ENCODE data around the gene TAL1. TPM values are rescaled to one million over a fixed set of nuclear protein-coding genes. Genes with fewer than 3 reads are reported as not detected.

Gene TAL1
- total RNA-seq, 1 experiment from 2014 or later, result not detected

GRCh38 chr1:47198214-47198613, 33.8 kb downstream of the TAL1 start:
- no peaks in the 10 kb centered on the region for H4K20me1 ChIP-seq (ENCODE audit: control insufficient read depth, insufficient read depth, insufficient read length)
- H3K27me3 ChIP-seq (ENCODE audit: insufficient read depth, low read length), result peaks cover 9% of the 10 kb centered on the region; the same call in 1 of the 2 replicates
- H3K9me3 ChIP-seq (ENCODE audit: control insufficient read depth, low read depth, low read length), result no peaks in the 10 kb centered on the region
- H4K5ac ChIP-seq (ENCODE audit: insufficient read length, low read depth, low read length), result no peak overlapping the region
- H3K56ac ChIP-seq (ENCODE audit: insufficient read length, low read depth, low read length), result no peak overlapping the region
- H2BK12ac ChIP-seq (ENCODE audit: insufficient read length, low read depth, low read length), result no peak overlapping the region
- Mint-ChIP-seq H3K4me1 (peaks cover 7 to 9% of the 10 kb centered on the region in 2 experiments), H3K36me3 (ENCODE audit: insufficient read depth in 1 of 3, low read depth in 3 of 3) (no peaks in the 10 kb centered on the region), H3K27me3 (ENCODE audit: low read depth) (peaks cover 85% of the 10 kb centered on the region), H3K27ac (no peak overlapping the region), H3K4me3 (no peak overlapping the region), H3K9me3 (peaks cover 0 to 2% of the 10 kb centered on the region in 2 experiments; a peak in 2 of 5 replicates)
- H2BK20ac ChIP-seq (ENCODE audit: low read depth, low read length, poor library complexity, severe bottlenecking), result no peak overlapping the region
- H2BK5ac ChIP-seq (ENCODE audit: insufficient read length, low read length), result no peak overlapping the region
- H2AK5ac ChIP-seq (ENCODE audit: insufficient read length, low read length), result no peak overlapping the region
- no peak overlapping the region for H2BK15ac ChIP-seq (ENCODE audit: low read depth, low read length)
- H3K27ac ChIP-seq (ENCODE audit: insufficient read length, low read depth, low read length), result no peak overlapping the region
- H3K18ac ChIP-seq (ENCODE audit: insufficient read length, low read depth, low read length), result no peak overlapping the region
- H3K23ac ChIP-seq (ENCODE audit: insufficient read length, low read depth, low read length), result no peak overlapping the region
- no peak overlapping the region for H3K9ac ChIP-seq (ENCODE audit: extremely low read depth, insufficient read length, low read length)
- no peak overlapping the region for H4K91ac ChIP-seq (ENCODE audit: insufficient read length, low read depth, low read length)
- no peak overlapping the region for H2BK120ac ChIP-seq (ENCODE audit: low read depth, low read length, poor library complexity, severe bottlenecking)
- DNase-seq, result no peak
- no peak for TF ChIP-seq CTCF (conservative IDR thresholded peaks at IDR 0.05)
- H3K14ac ChIP-seq (ENCODE audit: insufficient read depth, low read length), result no peak overlapping the region
- H3K79me1 ChIP-seq (ENCODE audit: insufficient read depth, low read depth, low read length, poor library complexity, severe bottlenecking), result no peaks in the 10 kb centered on the region
- H3K79me2 ChIP-seq (ENCODE audit: insufficient read depth, low read length), result no peaks in the 10 kb centered on the region
- H3T11ph ChIP-seq (ENCODE audit: low read length), result no peak overlapping the region
- WGBS (ENCODE audit: extremely low coverage, insufficient read length, low lambda C conversion rate), result no CpG with 5 or more reads among the region's 4 CpGs
- no peak overlapping the region for H3K4ac ChIP-seq (ENCODE audit: low read depth, low read length)
- no peak overlapping the region for H2AFZ ChIP-seq (ENCODE audit: low read length)
- H3K23me2 ChIP-seq (ENCODE audit: insufficient read length, low read depth, low read length, poor library complexity, severe bottlenecking), result no peaks in the 10 kb centered on the region
- no peaks in the 10 kb centered on the region for H3K4me1 ChIP-seq (ENCODE audit: insufficient read depth, low read length)
- no peak overlapping the region for H4K8ac ChIP-seq (replicated peaks; ENCODE audit: insufficient read length, low read depth, low read length)
- H3K4me2 ChIP-seq (ENCODE audit: insufficient read depth, insufficient read length, low read length), result no peak overlapping the region
